KMS-11 (cell line): Measurements from ENCODE around the gene BET1L.

Experiments
- H2AFZ ChIP-seq: fragments of 200-600 bp; sonication (generic); 2 replicates; pipeline ENCODE4 v1.6.1; 2016; ENCODE audit warnings: antibody characterized with exemption, mixed run types, low read depth
- H3K27ac ChIP-seq: fragments of 200-600 bp; sonication (generic); 2 replicates; pipeline ENCODE4 v1.6.1; 2016; ENCODE audit warnings: mild to moderate bottlenecking, mixed run types
- H3K27me3 ChIP-seq: fragments of 200-600 bp; sonication (generic); 2 replicates; pipeline ENCODE4 v1.6.1; 2017; ENCODE audit warnings: mild to moderate bottlenecking, low read depth, mixed run types, moderate library complexity; ENCODE audit not compliant: insufficient read depth
- H3K36me3 ChIP-seq: fragments of 200-600 bp; sonication (generic); 2 replicates; pipeline ENCODE4 v1.6.1; 2017; ENCODE audit warnings: mild to moderate bottlenecking, mixed run types; ENCODE audit not compliant: insufficient read depth
- H3K4me1 ChIP-seq: fragments of 200-600 bp; sonication (generic); 2 replicates; pipeline ENCODE4 v1.6.1; 2016; ENCODE audit warnings: mild to moderate bottlenecking, low read depth, mixed run types; ENCODE audit not compliant: poor library complexity, severe bottlenecking
- H3K4me2 ChIP-seq: fragments of 200-600 bp; sonication (generic); 2 replicates; pipeline ENCODE4 v1.7.0; 2016; ENCODE audit warnings: mild to moderate bottlenecking, mixed run types
- H3K4me3 ChIP-seq: fragments of 200-600 bp; sonication (generic); IDR thresholded peaks from 2 replicates; pipeline ENCODE4 v1.6.1; 2017; ENCODE audit warnings: low read depth, low read length, mixed read lengths; ENCODE audit not compliant: insufficient read depth
- H3K79me2 ChIP-seq: fragments of 200-600 bp; sonication (generic); 2 replicates; pipeline ENCODE4 v1.6.1; 2016; ENCODE audit warnings: low read depth, mixed run types; ENCODE audit not compliant: insufficient read depth
- H3K9ac ChIP-seq: fragments of 200-600 bp; sonication (generic); 2 replicates; pipeline ENCODE4 v1.6.1; 2016; ENCODE audit warnings: mild to moderate bottlenecking, mixed run types
- H4K20me1 ChIP-seq: fragments of 200-600 bp; sonication (generic); 2 replicates; pipeline ENCODE4 v1.6.1; 2016; ENCODE audit warnings: mild to moderate bottlenecking, mixed run types; ENCODE audit not compliant: insufficient read depth
- TF ChIP-seq, protein P1 (sequence below): fragments of 200-600 bp; sonication (generic); conservative IDR thresholded peaks from 2 replicates; pipeline ENCODE4 v1.6.1; 2017; ENCODE audit warnings: low read depth, mild to moderate bottlenecking, antibody characterized with exemption, low read length, moderate library complexity, mixed read lengths

BET1L gene

GRCh38 chr11:206002-206384 lies 1.2 kb downstream of the BET1L start:
- no peaks in the 10 kb centered on the region for H3K27me3 ChIP-seq
- no peaks in the 10 kb centered on the region for H4K20me1 ChIP-seq
- H2AFZ ChIP-seq = no peak overlapping the region
- H3K79me2 ChIP-seq = peaks cover 40% of the 10 kb centered on the region
- H3K4me3 ChIP-seq = no peak overlapping the region
- H3K4me1 ChIP-seq = peaks cover 18% of the 10 kb centered on the region
- H3K4me2 ChIP-seq = peak overlapping the region; percentile 74
- TF ChIP-seq, protein P1, sequence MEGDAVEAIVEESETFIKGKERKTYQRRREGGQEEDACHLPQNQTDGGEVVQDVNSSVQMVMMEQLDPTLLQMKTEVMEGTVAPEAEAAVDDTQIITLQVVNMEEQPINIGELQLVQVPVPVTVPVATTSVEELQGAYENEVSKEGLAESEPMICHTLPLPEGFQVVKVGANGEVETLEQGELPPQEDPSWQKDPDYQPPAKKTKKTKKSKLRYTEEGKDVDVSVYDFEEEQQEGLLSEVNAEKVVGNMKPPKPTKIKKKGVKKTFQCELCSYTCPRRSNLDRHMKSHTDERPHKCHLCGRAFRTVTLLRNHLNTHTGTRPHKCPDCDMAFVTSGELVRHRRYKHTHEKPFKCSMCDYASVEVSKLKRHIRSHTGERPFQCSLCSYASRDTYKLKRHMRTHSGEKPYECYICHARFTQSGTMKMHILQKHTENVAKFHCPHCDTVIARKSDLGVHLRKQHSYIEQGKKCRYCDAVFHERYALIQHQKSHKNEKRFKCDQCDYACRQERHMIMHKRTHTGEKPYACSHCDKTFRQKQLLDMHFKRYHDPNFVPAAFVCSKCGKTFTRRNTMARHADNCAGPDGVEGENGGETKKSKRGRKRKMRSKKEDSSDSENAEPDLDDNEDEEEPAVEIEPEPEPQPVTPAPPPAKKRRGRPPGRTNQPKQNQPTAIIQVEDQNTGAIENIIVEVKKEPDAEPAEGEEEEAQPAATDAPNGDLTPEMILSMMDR = no peak
- H3K36me3 ChIP-seq = no peaks in the 10 kb centered on the region; the same call in 1 of the 2 replicates
- H3K9ac ChIP-seq = peak overlapping the region; percentile 77; the same call in 1 of the 2 replicates
- H3K27ac ChIP-seq = no peak overlapping the region

- Histone ChIP-seq H3K4me1 (peaks cover 17% of the 10 kb centered on the region), H2AFZ (no peak overlapping the region), H3K36me3 (no peaks in the 10 kb centered on the region; the same call in 1 of the 2 replicates), H3K27ac (no peak overlapping the region), H4K20me1 (no peaks in the 10 kb centered on the region), H3K9ac (no peak overlapping the region), H3K27me3 (no peaks in the 10 kb centered on the region), H3K4me3 (no peak overlapping the region), H3K4me2 (peak overlapping the region; percentile 74; the same call in 1 of the 2 replicates), H3K79me2 (peaks cover 39% of the 10 kb centered on the region)
- TF ChIP-seq, protein P1 = no peak
These were observed 1.8 kb downstream of the BET1L start for GRCh38 chr11:205221-206001.

DNA sequence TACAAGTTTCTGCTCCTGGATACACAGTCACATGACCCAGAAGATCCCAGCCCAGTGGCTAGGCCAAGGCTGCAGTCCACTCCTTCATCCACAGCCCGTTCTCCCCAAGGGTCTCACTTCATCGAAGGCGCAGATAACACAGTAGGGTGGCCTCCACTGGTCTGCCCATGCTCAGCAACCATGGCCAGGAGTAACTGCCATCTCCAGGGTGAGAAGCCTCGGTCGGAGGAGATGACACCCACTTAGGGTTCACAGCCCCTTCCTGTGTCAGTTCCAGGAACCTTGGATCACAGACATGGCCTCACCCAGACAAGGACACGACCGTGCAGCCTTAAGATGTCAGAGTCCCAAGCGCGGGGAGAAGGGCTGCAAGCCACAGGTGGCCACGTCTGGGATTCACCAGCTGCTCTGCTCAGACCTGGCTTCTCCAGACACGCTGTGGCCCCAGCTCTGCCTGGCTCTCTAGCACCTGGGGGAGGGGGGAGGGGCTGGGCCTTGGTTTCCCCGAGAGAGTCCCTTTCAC lies 2.6 kb downstream of the BET1L start:
- Histone ChIP-seq H3K79me2 (peaks cover 31% of the 10 kb centered on the region), H3K4me2 (no peak overlapping the region), H2AFZ (no peak overlapping the region), H3K27ac (no peak overlapping the region), H3K36me3 (no peaks in the 10 kb centered on the region; the same call in 1 of the 2 replicates), H4K20me1 (no peaks in the 10 kb centered on the region), H3K4me3 (no peak overlapping the region), H3K9ac (no peak overlapping the region), H3K4me1 (peaks cover 9% of the 10 kb centered on the region), H3K27me3 (no peaks in the 10 kb centered on the region)
- TF ChIP-seq, protein P1 = no peak

- no peak overlapping the region for H3K4me2 ChIP-seq
- H2AFZ ChIP-seq = no peak overlapping the region
- H3K36me3 ChIP-seq = no peaks in the 10 kb centered on the region; the same call in 1 of the 2 replicates
- H3K79me2 ChIP-seq = peaks cover 26% of the 10 kb centered on the region
- H3K4me3 ChIP-seq = no peak overlapping the region
- H3K27ac ChIP-seq = no peak overlapping the region
- peaks cover 7% of the 10 kb centered on the region for H3K4me1 ChIP-seq
- H3K9ac ChIP-seq = no peak overlapping the region
- H3K27me3 ChIP-seq = no peaks in the 10 kb centered on the region
- H4K20me1 ChIP-seq = no peaks in the 10 kb centered on the region
- TF ChIP-seq, protein P1 = no peak
These were observed 3.1 kb downstream of the BET1L start for GRCh38 chr11:203945-204586.
